CD4-positive, alpha-beta T cell treated with Interleukin-1 beta for 1 hour (primary cell): ENCODE results near the gene DPP6.
"Not testable (repeated sequence)": the region's sequence is repeated elsewhere in the genome, so short reads cannot be mapped to it uniquely, and the experiment has no call there.

Experiments
- DNase-seq, 2 donors: peaks; one replicate each; pipeline ENCODE4 v3.0.0-alpha.2; 2020 to 2022

The DPP6 gene

GRCh38 chr7:154072395-154073181, 20.4 kb downstream of the DPP6 start:
- DNase-seq: not testable (repeated sequence)

GRCh38 chr7:154078523-154078922, 26.3 kb downstream of the DPP6 start:
- DNase-seq: not testable (repeated sequence)

- not testable (repeated sequence) for DNase-seq
Measured at GRCh38 chr7:154080249-154080648, 28.1 kb downstream of the DPP6 start.

- DNase-seq: not testable (repeated sequence)
Measured at GRCh38 chr7:154087037-154087725, 35.0 kb downstream of the DPP6 start.

- not testable (repeated sequence) for DNase-seq
Measured at GRCh38 chr7:154092093-154092492, 39.9 kb downstream of the DPP6 start.

GRCh38 chr7:154095201-154095600, 43.0 kb downstream of the DPP6 start:
- not testable (repeated sequence) for DNase-seq

GRCh38 chr7:154105063-154105462, 52.9 kb downstream of the DPP6 start:
- not testable (repeated sequence) for DNase-seq

GRCh38 chr7:154109615-154110014, 57.4 kb downstream of the DPP6 start:
- DNase-seq: not testable (repeated sequence)

- DNase-seq: not testable (repeated sequence)
Measured at GRCh38 chr7:154113732-154114351, 61.6 kb downstream of the DPP6 start.

GRCh38 chr7:154117411-154118390, 65.5 kb downstream of the DPP6 start:
- not testable (repeated sequence) for DNase-seq

- not testable (repeated sequence) for DNase-seq
Measured at GRCh38 chr7:154120825-154121224, 68.6 kb downstream of the DPP6 start.

GRCh38 chr7:154122720-154123119, 70.5 kb downstream of the DPP6 start:
- DNase-seq: not testable (repeated sequence)

- not testable (repeated sequence) for DNase-seq
Measured at GRCh38 chr7:154123397-154123796, 71.2 kb downstream of the DPP6 start.

GRCh38 chr7:154129142-154129541, 76.9 kb downstream of the DPP6 start:
- DNase-seq: not testable (repeated sequence)

GRCh38 chr7:154132617-154133016, 80.4 kb downstream of the DPP6 start:
- not testable (repeated sequence) for DNase-seq

- DNase-seq: not testable (repeated sequence)
Measured at GRCh38 chr7:154133703-154134277, 81.6 kb downstream of the DPP6 start.

GRCh38 chr7:154134698-154135097, 82.5 kb downstream of the DPP6 start:
- DNase-seq: not testable (repeated sequence)

GRCh38 chr7:154135646-154136045, 83.4 kb downstream of the DPP6 start:
- not testable (repeated sequence) for DNase-seq

- not testable (repeated sequence) for DNase-seq
Measured at GRCh38 chr7:154145922-154146706, 93.9 kb downstream of the DPP6 start.

GRCh38 chr7:154146707-154147038, 94.5 kb downstream of the DPP6 start:
- not testable (repeated sequence) for DNase-seq
